ENCODE data around the gene RTP5. TPM values are rescaled to one million over a fixed set of nuclear protein-coding genes. Genes with fewer than 3 reads are reported as not detected.

The RTP5 gene
- total RNA-seq, 1 experiment from 2014 or later = not detected

- BruUV-seq (replicated peaks) = no TSS peak
- Mint-ChIP-seq H3K36me3 (ENCODE audit: insufficient read depth, unreplicated experiment) (peaks cover 4% of the 10 kb centered on the region), H3K27me3 (ENCODE audit: unreplicated experiment) (no peaks in the 10 kb centered on the region), H3K4me1 (ENCODE audit: low read depth, unreplicated experiment) (no peaks in the 10 kb centered on the region), H3K27ac (ENCODE audit: unreplicated experiment) (no peak overlapping the region), H3K9me3 (ENCODE audit: low read depth, unreplicated experiment) (no peaks in the 10 kb centered on the region), H3K4me3 (ENCODE audit: low read depth, unreplicated experiment) (no peak overlapping the region)
- CTCF ChIA-PET = no interaction called here
- TF ChIP-seq CTCF (IDR thresholded peaks at IDR 0.05; ENCODE audit: unreplicated experiment) = no peak
- DNase-seq = no peak
- intact Hi-C loops (cut with micrococcal nuclease; ENCODE audit: unreplicated experiment) = no loop called here
Observed at GRCh38 chr2:241894056-241894641, 24.6 kb downstream of the RTP5 start.

- CTCF ChIA-PET = no interaction called here
- no peak for TF ChIP-seq CTCF (IDR thresholded peaks at IDR 0.05; ENCODE audit: unreplicated experiment)
- H3K4me1 Mint-ChIP-seq (ENCODE audit: low read depth, unreplicated experiment) = no peaks in the 10 kb centered on the region
- intact Hi-C loops (cut with micrococcal nuclease; ENCODE audit: unreplicated experiment) = no loop called here
- BruUV-seq (replicated peaks) = no TSS peak
- no peaks in the 10 kb centered on the region for H3K27me3 Mint-ChIP-seq (ENCODE audit: unreplicated experiment)
- no peak overlapping the region for H3K4me3 Mint-ChIP-seq (ENCODE audit: low read depth, unreplicated experiment)
- peaks cover 4% of the 10 kb centered on the region for H3K36me3 Mint-ChIP-seq (ENCODE audit: insufficient read depth, unreplicated experiment)
- H3K9me3 Mint-ChIP-seq (ENCODE audit: low read depth, unreplicated experiment) = no peaks in the 10 kb centered on the region
- DNase-seq = no peak
- H3K27ac Mint-ChIP-seq (ENCODE audit: unreplicated experiment) = no peak overlapping the region
Observed at GRCh38 chr2:241894681-241895426, 25.3 kb downstream of the RTP5 start.

- Mint-ChIP-seq H3K27ac (ENCODE audit: unreplicated experiment) (no peak overlapping the region), H3K4me1 (ENCODE audit: low read depth, unreplicated experiment) (no peaks in the 10 kb centered on the region), H3K9me3 (ENCODE audit: low read depth, unreplicated experiment) (no peaks in the 10 kb centered on the region), H3K4me3 (ENCODE audit: low read depth, unreplicated experiment) (no peak overlapping the region), H3K36me3 (ENCODE audit: insufficient read depth, unreplicated experiment) (peaks cover 4% of the 10 kb centered on the region), H3K27me3 (ENCODE audit: unreplicated experiment) (no peaks in the 10 kb centered on the region)
- DNase-seq = no peak
- no peak for TF ChIP-seq CTCF (IDR thresholded peaks at IDR 0.05; ENCODE audit: unreplicated experiment)
- CTCF ChIA-PET = no interaction called here
- no TSS peak for BruUV-seq (replicated peaks)
- intact Hi-C loops (cut with micrococcal nuclease; ENCODE audit: unreplicated experiment) = no loop called here
Observed at GRCh38 chr2:241895427-241895711, 25.8 kb downstream of the RTP5 start.

GRCh38 chr2:241895712-241896641 is 26.4 kb downstream of the RTP5 start:
- peak overlapping the region; percentile 42 for H3K27ac Mint-ChIP-seq (ENCODE audit: unreplicated experiment)
- CTCF ChIA-PET = no interaction called here
- DNase-seq = no peak
- no peaks in the 10 kb centered on the region for H3K9me3 Mint-ChIP-seq (ENCODE audit: low read depth, unreplicated experiment)
- H3K4me3 Mint-ChIP-seq (ENCODE audit: low read depth, unreplicated experiment) = no peak overlapping the region
- intact Hi-C loops (cut with micrococcal nuclease; ENCODE audit: unreplicated experiment) = no loop called here
- BruUV-seq (replicated peaks) = no TSS peak
- H3K4me1 Mint-ChIP-seq (ENCODE audit: low read depth, unreplicated experiment) = no peaks in the 10 kb centered on the region
- peaks cover 4% of the 10 kb centered on the region for H3K36me3 Mint-ChIP-seq (ENCODE audit: insufficient read depth, unreplicated experiment)
- TF ChIP-seq CTCF (IDR thresholded peaks at IDR 0.05; ENCODE audit: unreplicated experiment) = no peak
- H3K27me3 Mint-ChIP-seq (ENCODE audit: unreplicated experiment) = no peaks in the 10 kb centered on the region
